Measurements from ENCODE around the gene IGF2R.
"Not testable (repeated sequence)": the region's sequence is repeated elsewhere in the genome, so short reads cannot be mapped to it uniquely, and the experiment has no call there.

IGF2R gene

DNA sequence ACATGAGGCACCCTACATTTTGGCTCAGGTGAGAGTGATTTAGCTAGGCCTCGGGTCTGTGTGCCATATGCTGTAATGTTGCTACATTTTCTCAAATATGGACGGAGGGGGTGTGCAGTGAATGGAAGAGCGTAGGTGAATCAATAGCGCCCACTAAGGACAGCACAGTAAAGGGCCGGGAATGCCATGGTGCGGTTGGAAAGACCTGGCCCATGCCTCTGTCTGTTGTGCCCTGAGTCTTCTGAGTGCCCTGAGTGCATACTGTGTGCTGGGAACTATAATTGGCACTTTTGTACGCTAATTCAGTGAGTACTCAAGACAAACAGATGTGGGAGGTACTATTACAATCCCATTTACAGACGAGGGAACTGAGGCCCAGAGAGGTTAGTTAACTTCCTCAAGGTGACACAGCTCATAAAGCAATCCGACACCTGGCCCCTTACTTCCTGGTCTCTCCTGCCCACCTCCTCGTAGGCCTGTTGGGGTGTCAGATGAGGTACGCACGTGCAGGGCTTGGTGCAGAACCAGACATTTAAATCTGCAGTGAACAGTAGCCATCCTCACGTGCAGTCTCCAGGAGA is 170.0 kb downstream of the IGF2R start:
- no peak for DNase-seq (ENCODE audit: low spot score)

DNA sequence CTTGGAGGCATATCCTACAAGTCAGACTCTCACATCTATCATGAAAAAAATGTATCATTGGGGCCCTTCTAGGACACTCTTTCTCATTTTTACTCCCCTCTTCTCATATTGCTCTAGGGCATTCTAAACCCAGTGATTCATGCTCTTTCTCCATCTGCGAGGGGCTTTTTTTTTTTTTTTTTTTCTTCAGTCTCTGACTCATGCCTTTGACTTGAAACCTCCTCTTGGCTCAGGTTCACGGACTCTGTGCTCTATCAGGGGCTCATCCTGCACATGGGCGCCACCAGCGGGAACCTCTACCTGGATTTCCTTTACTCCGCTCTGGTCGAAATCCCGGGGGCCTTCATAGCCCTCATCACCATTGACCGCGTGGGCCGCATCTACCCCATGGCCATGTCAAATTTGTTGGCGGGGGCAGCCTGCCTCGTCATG is 170.6 kb downstream of the IGF2R start:
- peak; percentile 70 for DNase-seq (ENCODE audit: low spot score)

- DNase-seq (ENCODE audit: low spot score), result not testable (repeated sequence)
Observed at GRCh38 chr6:160140493-160140892, 171.6 kb downstream of the IGF2R start.

DNA sequence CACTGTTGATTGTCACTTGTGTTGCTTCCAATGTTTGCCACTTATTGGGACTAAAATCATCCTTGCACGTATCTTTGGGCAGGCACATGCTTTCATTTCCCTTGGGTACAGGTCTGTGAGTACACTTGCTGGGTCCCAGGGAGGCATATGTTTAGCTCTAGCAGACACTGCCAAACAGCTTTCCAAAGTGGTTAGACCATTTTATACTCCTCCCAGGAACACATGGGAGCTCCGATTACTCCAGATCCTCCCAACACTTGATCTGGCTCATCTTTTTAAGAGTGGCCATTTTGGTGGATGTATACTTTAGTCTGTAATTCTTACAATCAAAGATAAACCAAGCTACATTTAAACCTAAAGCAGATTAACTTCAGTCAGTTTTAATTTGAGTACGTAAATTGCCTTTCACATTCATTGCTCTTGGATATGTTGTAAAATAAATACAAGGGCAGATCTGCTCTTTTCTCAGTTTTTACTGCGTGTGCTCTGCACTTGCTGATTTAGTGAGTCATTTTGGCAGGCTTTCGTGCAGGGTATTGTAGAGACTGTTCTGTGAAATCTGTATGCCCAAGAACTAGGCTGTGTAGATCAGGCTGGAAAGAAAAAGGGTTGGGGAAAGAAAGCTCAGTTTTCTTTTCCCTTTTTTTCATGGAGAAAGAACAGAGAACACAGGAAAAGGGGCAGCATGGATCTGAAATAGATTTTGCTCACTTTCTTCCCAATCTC is 172.3 kb downstream of the IGF2R start:
- DNase-seq (ENCODE audit: low spot score), result no peak

DNA sequence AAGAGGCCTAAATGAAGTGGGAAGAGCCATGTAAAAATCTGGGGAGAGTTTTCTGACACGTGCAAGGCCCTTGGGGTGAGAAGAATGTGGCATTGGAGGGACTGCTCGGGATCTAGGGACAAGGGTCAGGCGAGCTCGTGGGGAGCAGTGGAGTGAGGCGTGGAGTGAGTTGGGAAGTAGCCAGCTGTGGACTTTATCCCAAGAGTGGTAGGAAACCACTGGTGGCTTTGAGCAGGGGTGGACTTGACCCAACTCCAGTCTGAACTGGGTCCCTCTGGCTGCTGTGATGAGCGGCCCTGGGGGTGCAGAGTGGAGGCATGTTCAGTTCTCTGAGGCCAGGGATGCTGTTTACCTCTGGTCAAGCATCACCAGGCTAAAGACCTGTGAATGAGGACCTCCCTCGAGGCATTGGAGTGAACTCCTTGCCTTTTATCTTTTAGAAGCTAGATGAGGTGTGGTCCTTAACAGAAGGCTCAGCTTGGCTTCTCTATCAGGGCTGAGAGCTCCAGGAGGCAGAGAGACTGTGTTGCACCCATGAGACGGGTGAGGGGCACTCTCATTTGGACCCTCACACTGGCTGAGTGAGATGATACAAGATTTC is 173.3 kb downstream of the IGF2R start:
- DNase-seq (ENCODE audit: low spot score), result no peak

- DNase-seq (ENCODE audit: low spot score), result no peak
Observed at GRCh38 chr6:160146454-160147145, 177.7 kb downstream of the IGF2R start.

DNA sequence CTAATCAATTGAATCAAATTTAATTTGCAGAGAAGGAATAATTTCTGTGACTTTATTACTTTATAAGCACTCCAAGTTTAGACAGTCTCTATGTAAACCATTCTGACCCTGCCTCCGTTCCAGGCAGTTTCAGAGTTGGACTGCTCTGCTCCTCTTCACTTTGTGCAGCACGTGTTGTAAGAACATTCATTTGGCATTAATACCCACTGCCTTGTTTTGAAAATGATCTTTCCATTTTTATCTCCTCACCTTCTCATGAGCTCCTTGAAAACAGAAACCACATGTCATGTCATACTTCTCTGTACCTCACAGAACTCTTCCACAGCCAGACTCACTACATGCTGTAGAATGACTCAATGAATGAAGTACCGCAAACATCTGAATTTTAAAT is 178.3 kb downstream of the IGF2R start:
- no peak for DNase-seq (ENCODE audit: low spot score)

DNA sequence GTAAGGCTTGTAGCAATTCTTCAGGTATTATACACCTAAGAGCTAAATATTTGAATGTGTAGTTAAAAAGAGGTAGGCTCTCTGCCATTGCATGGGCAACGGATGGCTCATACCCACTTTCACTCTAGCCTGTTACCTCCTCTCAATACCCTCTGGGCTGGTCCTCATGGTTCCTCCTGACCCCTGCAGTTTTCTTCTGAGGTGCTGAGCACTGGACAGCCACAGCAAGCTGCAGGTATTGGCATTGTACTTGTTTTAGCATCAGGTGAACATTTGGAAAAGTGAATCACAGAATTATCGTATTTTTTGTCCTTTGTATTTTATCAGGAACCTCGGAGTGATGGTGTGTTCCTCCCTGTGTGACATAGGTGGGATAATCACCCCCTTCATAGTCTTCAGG is 185.6 kb downstream of the IGF2R start:
- no peak for DNase-seq (ENCODE audit: low spot score)

DNA sequence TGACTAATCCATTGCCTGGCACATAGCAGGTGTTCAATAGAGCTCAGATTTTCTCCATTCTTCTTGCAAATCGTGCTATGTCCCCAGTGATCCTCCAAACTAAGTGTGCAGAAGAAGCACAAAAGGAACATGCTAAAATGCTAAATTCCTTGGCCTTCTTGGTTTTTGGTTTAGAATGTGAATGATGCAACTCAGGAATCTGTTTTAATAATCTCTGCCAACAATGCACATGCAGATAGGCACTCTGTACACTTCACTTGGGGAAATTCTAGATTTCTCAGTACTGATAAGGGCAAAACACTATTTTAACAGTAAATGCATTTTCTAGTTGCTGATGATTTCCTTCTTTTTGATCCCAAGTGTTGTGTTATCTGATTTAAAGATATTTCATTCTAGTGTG is 188.0 kb downstream of the IGF2R start:
- DNase-seq (ENCODE audit: low spot score), result no peak

GRCh38 chr6:160160450-160160849 is 191.6 kb downstream of the IGF2R start:
- DNase-seq (ENCODE audit: low spot score), result peak; percentile 8
